Left forelimb (tissue), 1 donor: ENCODE results near the gene SH3BGRL3.
A peak's percentile ranks its signal among the peaks of the same experiment; 100 is the strongest.

Experiments
- DNase-seq: peaks from one replicate; pipeline ENCODE4 v3.0.0-alpha.2; 2018; ENCODE audit warnings: low spot score

The SH3BGRL3 gene

DNA sequence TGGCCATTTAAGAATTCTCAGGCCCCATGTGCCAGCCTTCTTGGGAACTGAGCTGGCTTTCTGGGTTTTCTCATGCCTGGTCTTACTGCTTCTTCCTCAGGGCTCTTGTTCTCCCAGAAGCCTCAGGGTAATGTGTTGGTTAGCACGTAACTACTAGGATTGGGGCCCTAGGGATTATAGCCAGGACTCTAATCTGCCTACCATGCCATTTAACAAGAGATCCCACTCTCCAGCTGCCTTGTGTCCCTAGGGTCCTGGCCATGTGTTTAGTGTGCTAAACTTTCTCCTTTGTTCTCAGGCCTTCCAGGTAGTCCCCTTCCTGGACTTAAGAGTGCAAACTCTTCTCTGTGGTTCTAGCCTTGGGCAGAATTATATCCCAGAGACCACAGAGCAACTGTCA, 2.2 kb upstream of the SH3BGRL3 start:
- DNase-seq: no peak

- peak; percentile 64 for DNase-seq
Measured at GRCh38 chr1:26278303-26278702, 1.6 kb upstream of the SH3BGRL3 start.

DNA sequence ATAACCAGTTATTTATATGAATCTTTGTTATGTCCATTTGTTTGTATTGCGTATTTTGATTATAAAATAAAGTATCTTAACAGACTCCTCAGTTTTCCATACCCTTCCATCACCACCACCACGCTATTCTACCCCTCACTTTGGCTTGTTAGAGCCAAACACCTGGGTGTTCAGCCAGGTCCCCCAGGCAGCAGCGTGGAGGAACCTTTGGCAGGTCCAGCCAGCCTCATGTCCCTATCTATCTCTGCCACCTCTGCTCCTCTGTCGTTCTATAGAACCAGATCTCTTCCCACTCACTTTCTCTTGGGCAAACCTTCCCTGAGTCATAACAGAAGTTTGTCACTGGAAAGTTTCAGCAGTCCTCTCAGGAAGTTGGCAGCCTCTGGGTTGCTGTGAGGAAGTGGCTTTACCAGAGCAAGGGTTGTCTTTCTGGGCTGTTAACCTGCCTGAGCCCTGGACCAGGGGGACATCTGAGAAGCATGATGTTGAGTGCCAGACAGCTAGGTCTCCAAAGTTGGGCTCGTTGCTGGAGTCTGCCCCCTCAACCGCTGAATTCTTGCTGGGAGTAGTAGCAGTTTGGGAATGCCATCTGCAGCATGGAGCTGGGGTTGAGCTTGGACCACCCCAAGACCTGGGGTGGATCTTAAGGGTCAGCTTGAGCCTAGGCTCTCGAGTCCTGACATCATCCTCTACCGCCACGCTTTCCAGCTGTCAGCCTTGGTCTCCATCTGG, 996 bp upstream of the SH3BGRL3 start:
- DNase-seq: no peak

- peak; percentile 70 for DNase-seq
Measured at GRCh38 chr1:26280333-26281042, 602 bp downstream of the SH3BGRL3 start.

DNA sequence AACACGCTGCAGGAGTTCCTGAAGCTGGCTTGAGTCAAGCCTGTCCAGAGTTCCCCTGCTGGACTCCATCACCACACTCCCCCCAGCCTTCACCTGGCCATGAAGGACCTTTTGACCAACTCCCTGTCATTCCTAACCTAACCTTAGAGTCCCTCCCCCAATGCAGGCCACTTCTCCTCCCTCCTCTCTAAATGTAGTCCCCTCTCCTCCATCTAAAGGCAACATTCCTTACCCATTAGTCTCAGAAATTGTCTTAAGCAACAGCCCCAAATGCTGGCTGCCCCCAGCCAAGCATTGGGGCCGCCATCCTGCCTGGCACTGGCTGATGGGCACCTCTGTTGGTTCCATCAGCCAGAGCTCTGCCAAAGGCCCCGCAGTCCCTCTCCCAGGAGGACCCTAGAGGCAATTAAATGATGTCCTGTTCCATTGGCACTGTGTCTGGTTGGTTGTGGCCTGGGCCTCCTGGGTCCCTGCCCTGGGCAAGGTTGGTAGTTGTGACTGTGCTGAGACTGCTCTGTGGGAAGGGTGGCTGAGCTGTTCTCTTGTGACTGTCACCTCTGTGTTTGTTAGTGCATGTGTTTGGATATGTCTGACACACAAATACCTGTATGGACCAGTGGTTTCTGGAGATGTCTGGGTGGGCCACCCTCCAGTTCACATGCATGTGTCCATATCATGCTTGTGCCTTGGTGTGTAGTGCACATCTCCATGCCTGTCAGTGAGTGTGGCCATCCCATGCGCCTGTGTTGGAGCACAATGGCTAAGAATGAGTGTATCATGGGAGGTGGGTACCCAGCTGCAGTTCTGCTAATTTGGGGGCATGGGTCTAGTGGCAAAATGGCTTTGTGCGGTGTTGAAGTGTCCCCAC, 1.4 kb downstream of the SH3BGRL3 start:
- no peak for DNase-seq

GRCh38 chr1:26281971-26282370, 2.1 kb downstream of the SH3BGRL3 start:
- DNase-seq: peak; percentile 73

GRCh38 chr1:26282401-26282918, 2.6 kb downstream of the SH3BGRL3 start:
- DNase-seq: no peak

DNA sequence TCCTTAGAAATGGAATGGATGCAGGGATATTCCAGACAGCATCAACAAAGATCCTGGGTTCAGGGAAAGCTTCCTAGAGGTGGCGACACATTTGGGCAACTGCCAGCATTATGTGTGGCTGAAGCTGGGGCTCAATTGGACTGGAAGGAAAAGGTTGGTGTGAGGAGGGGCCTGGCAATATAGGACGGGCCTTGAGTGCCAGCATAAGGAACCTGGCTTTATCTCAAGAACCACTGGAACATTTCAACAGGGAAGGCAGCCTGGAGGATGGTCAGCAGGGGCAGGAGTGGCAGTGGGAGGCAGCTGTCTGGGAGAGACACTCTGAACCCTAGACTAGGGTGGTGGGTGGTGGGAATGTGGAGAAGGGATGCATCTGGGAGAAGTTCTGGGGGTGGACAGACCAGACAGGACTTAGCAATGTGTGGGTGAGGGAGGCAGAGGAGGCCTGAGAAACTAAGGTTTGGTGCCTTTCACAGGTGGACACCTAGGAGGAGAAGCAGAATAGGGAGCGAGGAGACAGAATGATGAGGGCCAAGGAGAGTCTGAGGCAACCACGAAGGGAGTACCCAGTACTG, 3.5 kb downstream of the SH3BGRL3 start:
- DNase-seq: no peak

DNA sequence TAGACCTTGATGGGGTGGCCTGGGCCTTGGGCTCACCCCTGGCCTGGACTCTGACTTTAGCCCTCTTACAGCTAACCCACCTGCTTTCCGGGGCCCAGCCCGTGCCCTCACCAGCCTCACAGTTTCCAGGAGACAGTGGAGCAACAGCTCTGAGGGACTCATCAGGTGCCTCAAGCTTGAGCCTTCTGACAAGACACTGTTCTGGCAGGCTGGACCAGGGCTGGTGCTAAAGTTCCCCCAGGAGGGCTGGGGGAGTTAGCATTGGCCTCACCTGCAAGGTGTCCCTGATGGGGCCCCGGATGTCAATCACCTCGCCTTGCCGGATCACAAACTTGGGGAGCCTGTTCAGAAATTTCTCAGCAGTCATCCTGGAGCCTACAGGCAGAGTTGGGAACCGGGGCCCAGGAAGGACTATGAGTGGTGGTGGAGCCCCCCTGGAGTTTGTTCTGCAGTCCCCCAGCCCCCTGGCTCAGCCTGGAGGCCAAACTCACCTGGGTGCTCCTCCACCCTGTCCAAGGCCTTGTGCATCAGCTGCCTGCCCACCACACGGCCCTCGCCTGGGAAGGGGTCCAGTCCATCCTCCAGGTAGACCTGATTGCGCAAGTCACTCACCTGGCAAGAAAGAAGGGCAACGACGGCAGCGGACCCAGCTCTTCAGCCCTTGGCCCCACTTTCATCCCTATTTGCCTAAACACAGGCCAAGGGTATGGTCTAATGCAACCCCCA, 4.1 kb downstream of the SH3BGRL3 start:
- DNase-seq: no peak

DNA sequence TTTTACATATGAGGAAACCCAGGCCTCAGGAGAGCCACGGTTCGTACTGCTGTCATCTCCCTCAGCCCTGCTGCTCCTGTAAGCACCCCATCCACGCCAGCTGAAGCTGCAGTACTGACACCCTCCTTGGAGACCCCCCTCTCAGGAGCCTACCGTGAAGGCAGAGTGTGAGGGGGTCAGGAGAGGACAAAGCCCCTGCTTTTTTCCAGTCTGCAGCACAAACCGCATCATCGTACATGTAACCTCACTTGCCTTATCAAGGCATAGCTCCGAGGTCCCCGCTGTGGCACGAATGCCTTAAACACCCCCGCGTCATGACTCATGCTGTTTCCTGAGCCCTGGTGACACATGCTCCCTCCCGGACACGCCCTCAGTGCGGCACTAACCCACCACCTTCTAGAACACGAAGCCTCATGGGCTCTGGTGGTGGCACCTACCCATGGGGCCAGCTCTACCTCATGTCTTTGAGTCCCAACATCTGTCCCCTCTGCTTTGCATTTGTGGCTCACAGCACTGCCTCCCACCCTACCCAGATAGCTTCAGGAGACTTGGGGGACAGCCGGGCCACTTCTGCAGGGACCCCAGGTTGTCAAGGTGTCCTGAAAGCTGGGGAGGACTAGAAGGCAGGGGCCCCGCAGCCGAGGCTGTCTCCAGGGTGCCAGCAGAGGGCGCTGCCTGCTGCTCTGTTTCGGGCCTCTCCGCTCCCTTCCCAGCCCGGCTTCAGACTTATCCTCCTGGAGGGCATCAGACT, 4.9 kb downstream of the SH3BGRL3 start:
- DNase-seq: peak; percentile 67

DNA sequence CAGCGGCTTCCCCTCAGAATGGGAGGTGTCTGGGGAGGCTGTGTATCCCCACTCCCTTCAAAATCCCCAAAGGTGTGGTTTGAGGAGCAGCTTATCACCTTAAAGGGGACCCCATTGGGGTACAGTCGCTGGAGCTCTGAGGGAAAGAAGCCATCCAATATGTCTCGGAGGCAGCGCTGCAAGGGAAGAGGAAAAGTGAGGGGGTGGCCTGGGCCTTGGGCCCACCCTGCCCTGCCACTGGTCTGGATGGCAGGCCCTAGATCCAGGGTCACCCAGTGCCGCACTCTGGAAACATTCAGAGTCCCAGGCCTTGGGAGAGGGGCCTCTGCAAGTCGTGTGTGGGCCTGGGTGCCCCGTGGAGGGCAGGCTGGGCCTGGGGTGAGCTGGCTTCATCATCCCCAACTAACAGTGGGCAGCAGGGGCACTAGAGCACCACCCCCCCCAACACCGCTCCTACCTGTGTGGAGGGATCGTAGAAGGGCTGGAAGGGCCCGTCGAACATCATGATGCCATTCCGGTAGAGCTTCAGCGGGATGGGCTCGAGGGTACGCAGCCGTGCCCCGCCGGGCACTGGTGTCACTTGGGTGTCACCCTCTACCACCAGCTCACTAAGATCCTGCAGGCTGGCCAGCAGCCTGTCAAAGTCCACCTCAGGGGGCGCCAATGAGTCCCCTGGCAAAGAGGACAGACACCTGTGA, 5.6 kb downstream of the SH3BGRL3 start:
- no peak for DNase-seq

DNA sequence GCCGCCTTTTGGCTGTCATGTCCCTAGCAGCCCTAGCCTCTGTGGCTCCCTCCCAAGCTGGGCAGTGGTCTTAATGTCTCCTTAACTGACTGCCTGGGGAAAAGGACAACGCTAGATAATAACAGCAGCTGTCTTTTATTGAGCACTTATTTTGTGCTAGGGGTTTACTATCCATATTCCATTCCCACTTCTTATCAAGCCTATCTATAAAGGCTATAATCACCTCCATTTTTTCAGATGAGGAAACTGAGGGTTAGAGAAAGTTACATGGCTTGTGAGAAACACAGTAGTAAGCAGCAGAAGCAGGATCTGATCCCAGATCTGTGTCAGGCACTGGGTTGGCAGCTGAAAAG, 6.2 kb downstream of the SH3BGRL3 start:
- DNase-seq: no peak

GRCh38 chr1:26287033-26287711, 7.3 kb downstream of the SH3BGRL3 start:
- DNase-seq: no peak

- no peak for DNase-seq
Measured at GRCh38 chr1:26287811-26288210, 7.9 kb downstream of the SH3BGRL3 start.

DNA sequence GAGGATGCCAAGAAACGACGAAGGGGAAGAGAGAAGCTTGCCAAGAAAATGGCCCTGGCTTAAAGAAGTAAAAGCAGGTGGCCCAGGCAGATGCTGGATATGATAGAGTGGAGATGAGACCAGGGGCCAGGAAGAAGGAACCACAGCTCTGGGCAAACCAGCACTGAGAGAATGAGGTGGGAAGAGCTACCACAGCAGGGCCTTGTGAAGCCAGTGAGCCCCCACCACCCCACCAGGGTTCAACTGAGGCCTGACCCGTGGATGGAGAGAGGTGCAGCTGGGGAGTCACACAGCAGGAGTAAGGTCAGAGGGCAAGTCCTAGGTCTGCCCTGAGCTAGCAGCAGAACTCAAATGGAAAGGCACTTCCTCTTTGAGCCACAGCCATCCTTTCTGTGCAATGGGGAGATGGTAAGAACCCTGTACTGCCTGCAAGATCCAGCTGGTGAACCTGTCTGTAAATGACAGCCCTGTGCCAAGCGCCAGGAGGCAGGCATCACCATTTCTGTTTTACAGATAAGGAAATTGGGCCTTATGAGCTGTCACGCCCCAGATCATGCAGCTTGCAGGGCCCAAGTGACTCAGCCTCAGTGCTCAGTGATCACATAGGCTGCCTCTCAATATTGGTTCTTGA, 8.5 kb downstream of the SH3BGRL3 start:
- no peak for DNase-seq

- peak; percentile 65 for DNase-seq
Measured at GRCh38 chr1:26289158-26290059, 9.5 kb downstream of the SH3BGRL3 start.

DNA sequence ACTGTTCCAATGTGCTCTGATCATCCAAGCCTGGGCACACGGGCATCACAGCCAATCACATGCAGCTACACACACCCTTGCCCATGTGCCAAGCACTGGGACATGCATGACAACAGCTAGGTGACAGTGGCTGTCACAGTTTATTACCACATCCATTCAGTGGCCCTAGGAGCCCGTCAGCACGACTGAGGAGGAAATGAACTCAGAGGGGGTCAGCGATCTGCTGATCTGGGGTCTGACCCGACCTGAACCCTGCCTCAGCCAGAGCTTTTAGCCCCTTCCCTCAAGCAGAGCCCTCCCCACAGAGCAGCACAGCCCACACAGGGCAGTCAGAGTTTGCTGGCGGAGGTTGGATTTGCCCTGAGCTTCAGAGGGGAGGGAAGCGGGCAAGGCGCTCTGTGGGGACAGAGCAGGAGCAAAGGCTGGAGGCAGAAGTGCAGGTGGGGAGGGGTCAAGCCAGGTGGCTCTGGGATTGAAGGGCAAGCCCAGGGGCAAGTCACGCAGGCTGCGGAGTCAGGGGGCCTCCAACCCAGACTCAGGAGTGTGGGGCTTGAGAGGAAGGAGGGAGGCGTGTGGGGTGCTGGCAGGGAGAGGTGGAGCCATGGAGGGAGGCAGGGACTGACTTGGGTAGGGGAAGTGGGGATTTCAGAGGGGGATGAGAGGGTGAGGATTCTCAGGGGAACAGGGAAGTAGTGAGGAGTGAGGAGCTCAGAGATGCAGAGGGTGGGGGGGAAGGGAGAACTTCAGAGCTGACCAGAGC, 10.4 kb downstream of the SH3BGRL3 start:
- no peak for DNase-seq
